ENCODE data around the gene DCP1B. TPM values are rescaled to one million over a fixed set of nuclear protein-coding genes. Genes with fewer than 3 reads are reported as not detected.

Gene DCP1B
- total and polyA plus RNA-seq, 2 of the 4 experiments (the other 2 are of a cell fraction) = 13.3 to 19.7 TPM

- in situ Hi-C loops (cut with MboI; ENCODE audit: low sequenced_read_pairs) (no loop called here), dilution Hi-C loops (cut with HindIII; ENCODE audit: low sequenced_read_pairs, unreplicated experiment) (no loop called here), intact Hi-C loops (cut with micrococcal nuclease) (no loop called here)
- no peaks in the 10 kb centered on the region for H3K79me1 ChIP-seq (ENCODE audit: low read depth in 1 of 2, low read length in 2 of 2)
- H2BK20ac ChIP-seq (ENCODE audit: low read depth, low read length) = no peak overlapping the region
- H3K27me3 ChIP-seq (ENCODE audit: control insufficient read depth, insufficient read depth, low read length) = peaks cover 58% of the 10 kb centered on the region
- 43% methylated on average over 9 of the region's 15 CpGs; no CpG with 5 or more reads in 1 of the 2 experiments for WGBS, 2 experiments (ENCODE audit: extremely low coverage in 2 of 2, insufficient read length in 1 of 2)
- H3K9me1 ChIP-seq (ENCODE audit: insufficient read depth, low read length) = peaks cover 7% of the 10 kb centered on the region; the same call in 1 of the 2 replicates
- no peak overlapping the region for H3K27ac ChIP-seq (ENCODE audit: insufficient read depth, low read length)
- H3K4me3 ChIP-seq (ENCODE audit: insufficient read depth, low read depth, low read length) = no peak overlapping the region
- no peak overlapping the region for H3K4ac ChIP-seq (ENCODE audit: low read depth, low read length)
- ChIA-PET CTCF (no interaction called here), POLR2A (ENCODE audit: unreplicated experiment) (no interaction called here)
- no peak overlapping the region for H3K23ac ChIP-seq (ENCODE audit: low read depth, low read length)
- no peak overlapping the region for H2BK120ac ChIP-seq (ENCODE audit: low read depth, low read length)
- no peak overlapping the region for H3K56ac ChIP-seq (ENCODE audit: extremely low read depth, insufficient read depth, low read length)
- no peak overlapping the region for H4K8ac ChIP-seq (ENCODE audit: low read depth in 2 of 2, low read length in 2 of 2)
- TF ChIP-seq CTCF (conservative IDR thresholded peaks at IDR 0.05; ENCODE audit: low read depth, low read length) (no peak), BHLHE40 (IDR thresholded peaks at IDR 0.05; ENCODE audit: low read depth, low read length) (no peak), CHD1 (IDR thresholded peaks at IDR 0.05; ENCODE audit: low read depth, low read length) (no peak), FOS (IDR thresholded peaks at IDR 0.05; ENCODE audit: low read depth, low read length) (no peak), RCOR1 (IDR thresholded peaks at IDR 0.05; ENCODE audit: insufficient replicate concordance, low read length) (no peak), SMC3 (IDR thresholded peaks at IDR 0.05; ENCODE audit: low read depth, low read length) (no peak), CEBPB (IDR thresholded peaks at IDR 0.05; ENCODE audit: low read depth, low read length) (no peak), USF2 (IDR thresholded peaks at IDR 0.05; ENCODE audit: low read depth, low read length) (no peak), MAZ (IDR thresholded peaks at IDR 0.05; ENCODE audit: borderline replicate concordance, low read depth, low read length) (no peak), POLR2A (IDR thresholded peaks at IDR 0.05; ENCODE audit: low read depth, low read length) (no peak)
- TF ChIP-seq, protein P1, sequence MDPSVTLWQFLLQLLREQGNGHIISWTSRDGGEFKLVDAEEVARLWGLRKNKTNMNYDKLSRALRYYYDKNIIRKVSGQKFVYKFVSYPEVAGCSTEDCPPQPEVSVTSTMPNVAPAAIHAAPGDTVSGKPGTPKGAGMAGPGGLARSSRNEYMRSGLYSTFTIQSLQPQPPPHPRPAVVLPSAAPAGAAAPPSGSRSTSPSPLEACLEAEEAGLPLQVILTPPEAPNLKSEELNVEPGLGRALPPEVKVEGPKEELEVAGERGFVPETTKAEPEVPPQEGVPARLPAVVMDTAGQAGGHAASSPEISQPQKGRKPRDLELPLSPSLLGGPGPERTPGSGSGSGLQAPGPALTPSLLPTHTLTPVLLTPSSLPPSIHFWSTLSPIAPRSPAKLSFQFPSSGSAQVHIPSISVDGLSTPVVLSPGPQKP (IDR thresholded peaks at IDR 0.05; ENCODE audit: borderline replicate concordance, low read depth, low read length) = no peak
- no peak overlapping the region for H4K5ac ChIP-seq (ENCODE audit: low read depth, low read length)
- ATAC-seq (ENCODE audit: low read depth) (no peak), DNase-seq (no peak)
- no peak overlapping the region for H3K4me2 ChIP-seq (ENCODE audit: low read depth, low read length)
- no peak overlapping the region for H2BK5ac ChIP-seq (ENCODE audit: low read depth, low read length, poor library complexity, severe bottlenecking)
- no peaks in the 10 kb centered on the region; the same call in 1 of the 2 replicates for H3K9me3 ChIP-seq (ENCODE audit: control insufficient read depth, insufficient read depth, low read length)
- H2BK15ac ChIP-seq (ENCODE audit: low read depth, low read length) = no peak overlapping the region
- H3K9ac ChIP-seq (ENCODE audit: low read depth, low read length) = no peak overlapping the region
- no peak overlapping the region for H2AFZ ChIP-seq (replicated peaks; ENCODE audit: low read length, poor library complexity)
- no peaks in the 10 kb centered on the region for H3K36me3 ChIP-seq (ENCODE audit: control insufficient read depth, insufficient read depth, low read length)
- no peak overlapping the region for H3K18ac ChIP-seq (ENCODE audit: low read depth, low read length)
- H2AK5ac ChIP-seq (ENCODE audit: low read depth, low read length) = no peak overlapping the region
- H2AK9ac ChIP-seq (replicated peaks; ENCODE audit: low read depth, low read length, poor library complexity) = peak overlapping the region; percentile 28
- H4K20me1 ChIP-seq (ENCODE audit: insufficient read depth, low read length) = peaks cover under 1% of the 10 kb centered on the region; the same call in 1 of the 2 replicates
- H3K14ac ChIP-seq (replicated peaks; ENCODE audit: low read depth, low read length) = no peak overlapping the region
- H3K4me1 ChIP-seq (ENCODE audit: control insufficient read depth, insufficient read depth, low read length) = peaks cover 3% of the 10 kb centered on the region; the same call in 1 of the 2 replicates
- H4K91ac ChIP-seq (ENCODE audit: insufficient read depth, low read depth, low read length) = no peak overlapping the region
- no TSS peak for BruUV-seq (replicated peaks)
Observed at GRCh38 chr12:1927751-1928351, 76.4 kb downstream of the DCP1B start.
